ENCODE measurements around the gene GALNS.

DNA sequence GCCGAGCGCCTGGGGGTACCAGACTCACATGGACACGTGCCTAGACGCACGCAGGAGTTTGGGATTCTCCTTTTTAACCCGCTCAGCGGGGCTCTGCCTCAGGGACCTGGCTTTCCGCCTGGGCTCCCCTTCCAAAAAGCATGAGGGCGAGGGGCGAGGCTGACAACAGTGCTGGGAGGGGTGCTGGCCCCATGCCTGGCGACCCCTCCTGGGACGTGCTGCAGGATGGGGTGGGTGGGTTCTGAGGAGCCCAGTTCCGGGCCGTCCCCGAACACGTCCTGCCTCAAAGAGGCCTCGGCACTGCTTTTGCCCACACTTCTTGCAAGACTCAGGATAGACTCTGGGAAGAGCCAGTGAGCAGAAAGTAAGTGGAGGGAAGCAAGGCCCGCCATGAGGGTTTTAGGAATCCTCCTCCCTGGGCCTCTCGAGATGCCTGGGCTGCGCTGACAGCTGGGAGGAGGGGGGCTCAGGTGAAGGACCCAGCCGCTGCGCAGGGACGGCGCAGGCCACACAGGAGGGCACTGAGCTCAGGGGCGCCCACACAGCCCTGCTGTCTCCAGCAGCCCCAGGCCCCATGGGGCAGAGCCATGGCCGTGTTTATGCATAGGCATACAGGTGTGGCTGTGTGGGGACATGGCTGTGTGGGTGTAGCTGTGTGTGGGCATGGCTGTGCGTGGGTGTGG lies 25.1 kb upstream of the GALNS start:
- TF ChIP-seq YY1 (IDR thresholded peaks at IDR 0.05; ENCODE audit: insufficient read depth, insufficient read length) (no peak), SUZ12 (IDR thresholded peaks at IDR 0.05; ENCODE audit: extremely low read depth, insufficient read depth, insufficient read length) (no peak), ZNF274 (IDR thresholded peaks at IDR 0.05; ENCODE audit: low read depth, low read length) (no peak)

All from NT2/D1 (cell line).